GM12874 (cell line): ENCODE data around the gene INO80C.

ENCODE experiments used
- TF ChIP-seq, protein P1 (sequence below): IDR thresholded peaks from 2 replicates; pipeline ENCODE4 v1.5.1; 2011; ENCODE audit warnings: low read depth, mild to moderate bottlenecking, control low read depth, low read length, moderate library complexity; ENCODE audit not compliant: insufficient read depth

INO80C gene

DNA sequence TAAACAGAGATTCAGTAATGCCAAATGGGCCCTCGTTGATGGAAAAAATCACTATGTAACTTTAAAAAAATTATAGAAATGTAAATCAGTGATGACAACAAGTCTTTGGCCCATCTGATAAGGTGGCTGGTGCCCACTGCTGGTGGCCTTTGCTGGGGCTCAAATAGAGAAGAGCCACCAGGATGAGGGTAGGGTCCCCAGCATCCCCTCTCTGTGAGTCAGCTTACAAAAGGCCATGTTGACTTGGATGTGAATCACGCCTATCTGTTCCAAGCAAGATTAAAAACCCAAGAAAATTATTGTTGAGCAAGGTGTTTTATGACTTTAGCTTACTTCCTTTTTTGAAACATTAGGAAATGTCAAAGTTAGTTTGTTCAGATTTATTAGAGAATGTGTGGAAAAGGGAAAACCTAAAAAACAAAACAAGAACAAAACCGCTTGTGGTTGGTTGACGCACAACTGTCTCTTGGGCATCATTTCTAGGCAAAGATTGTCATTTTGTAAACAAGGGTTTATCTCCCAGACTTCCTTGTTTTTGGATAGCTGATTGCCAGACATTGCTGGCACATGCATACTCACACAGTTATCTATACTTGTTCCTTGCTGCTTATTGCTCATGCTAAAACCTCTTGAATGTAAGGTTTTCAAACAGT is 66.9 kb downstream of the INO80C start:
- TF ChIP-seq, protein P1, sequence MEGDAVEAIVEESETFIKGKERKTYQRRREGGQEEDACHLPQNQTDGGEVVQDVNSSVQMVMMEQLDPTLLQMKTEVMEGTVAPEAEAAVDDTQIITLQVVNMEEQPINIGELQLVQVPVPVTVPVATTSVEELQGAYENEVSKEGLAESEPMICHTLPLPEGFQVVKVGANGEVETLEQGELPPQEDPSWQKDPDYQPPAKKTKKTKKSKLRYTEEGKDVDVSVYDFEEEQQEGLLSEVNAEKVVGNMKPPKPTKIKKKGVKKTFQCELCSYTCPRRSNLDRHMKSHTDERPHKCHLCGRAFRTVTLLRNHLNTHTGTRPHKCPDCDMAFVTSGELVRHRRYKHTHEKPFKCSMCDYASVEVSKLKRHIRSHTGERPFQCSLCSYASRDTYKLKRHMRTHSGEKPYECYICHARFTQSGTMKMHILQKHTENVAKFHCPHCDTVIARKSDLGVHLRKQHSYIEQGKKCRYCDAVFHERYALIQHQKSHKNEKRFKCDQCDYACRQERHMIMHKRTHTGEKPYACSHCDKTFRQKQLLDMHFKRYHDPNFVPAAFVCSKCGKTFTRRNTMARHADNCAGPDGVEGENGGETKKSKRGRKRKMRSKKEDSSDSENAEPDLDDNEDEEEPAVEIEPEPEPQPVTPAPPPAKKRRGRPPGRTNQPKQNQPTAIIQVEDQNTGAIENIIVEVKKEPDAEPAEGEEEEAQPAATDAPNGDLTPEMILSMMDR: no peak

DNA sequence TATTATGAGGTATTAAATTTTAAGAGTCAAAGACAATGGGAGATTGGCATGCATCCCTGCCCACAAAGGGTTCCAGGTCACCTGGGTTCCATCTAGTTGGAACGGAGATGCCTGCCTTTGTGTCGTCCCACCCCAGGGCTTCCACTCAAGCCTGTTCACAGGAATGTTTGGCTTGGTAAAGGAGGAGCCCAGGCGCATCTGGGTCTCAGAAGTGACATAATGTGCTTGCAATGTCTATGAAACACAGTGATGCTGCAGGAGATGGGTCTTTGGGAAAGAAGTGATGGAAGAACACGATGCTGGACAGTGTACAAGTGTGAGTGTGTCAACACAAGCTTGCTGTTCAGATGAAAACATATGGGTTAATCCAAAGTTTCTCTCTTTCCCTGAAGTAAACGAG is 71.0 kb downstream of the INO80C start:
- TF ChIP-seq, protein P1: no peak

DNA sequence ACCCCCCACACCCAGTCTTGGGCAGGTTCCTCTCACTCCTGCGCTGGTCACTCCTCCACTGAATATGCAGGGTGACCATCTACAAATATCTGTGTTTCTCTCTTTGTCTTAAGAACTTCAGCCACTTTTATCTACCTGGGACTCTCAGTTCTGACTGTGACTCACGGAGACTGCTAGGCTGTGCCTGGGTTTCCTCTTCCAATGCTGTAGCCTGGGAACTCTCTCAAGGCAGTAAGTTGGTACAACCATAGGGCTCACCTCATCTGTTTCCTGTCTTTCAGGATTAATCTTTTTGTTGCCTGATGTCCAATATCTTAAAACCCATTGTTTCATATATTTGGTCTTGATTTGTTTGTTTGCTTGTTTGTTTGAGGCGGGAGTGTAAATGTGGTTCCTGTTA is 73.4 kb downstream of the INO80C start:
- TF ChIP-seq, protein P1: no peak

DNA sequence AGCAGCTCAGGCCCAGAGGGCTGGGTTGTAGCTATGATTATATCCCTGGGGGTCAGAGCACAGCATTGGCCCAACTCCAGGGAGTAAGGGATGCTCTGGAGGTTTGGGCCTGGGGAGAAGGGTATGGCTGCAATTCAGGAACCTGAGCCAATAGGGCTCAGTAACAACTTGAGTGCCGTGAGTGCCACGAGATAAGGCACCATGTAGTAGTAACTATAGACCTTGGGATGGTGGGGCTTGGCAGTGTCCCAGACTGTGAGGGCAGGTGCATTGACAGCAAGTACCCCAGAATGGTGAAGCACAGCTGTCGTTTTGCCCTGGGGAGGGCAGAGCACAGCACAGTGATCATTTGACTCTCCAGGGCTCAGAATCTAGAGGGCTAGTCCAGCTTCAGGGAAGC is 75.5 kb downstream of the INO80C start:
- TF ChIP-seq, protein P1: no peak

DNA sequence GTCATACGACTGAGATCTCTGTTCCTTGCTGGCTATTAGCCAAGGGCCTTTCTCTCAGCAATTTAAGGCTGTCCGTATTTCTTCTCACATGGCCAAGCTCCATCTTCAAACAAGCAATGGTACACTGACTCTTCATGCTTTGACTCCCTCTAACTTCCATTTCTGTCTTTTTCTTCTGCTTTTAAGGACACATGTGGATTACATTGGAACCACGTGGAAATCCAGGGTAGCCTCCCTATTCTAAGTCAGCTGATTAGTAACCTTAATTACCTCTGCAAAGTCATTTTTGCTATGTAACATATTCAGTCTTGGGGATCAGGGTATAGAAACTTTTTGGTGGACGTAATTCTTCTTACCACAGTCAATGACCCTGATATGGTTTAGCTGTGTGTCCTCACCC is 79.2 kb downstream of the INO80C start:
- TF ChIP-seq, protein P1: no peak
